Skeletal muscle satellite cell (primary cell): ENCODE results near the gene PCED1B.

ENCODE experiments used
- H3K27me3 ChIP-seq: 2 replicates; pipeline ENCODE4 v1.7.0; 2013; ENCODE audit warnings: low read length; ENCODE audit not compliant: control insufficient read depth, insufficient read depth
- H3K36me3 ChIP-seq: 2 replicates; pipeline ENCODE4 v1.7.0; 2013; ENCODE audit warnings: mild to moderate bottlenecking, control low read depth, low read length; ENCODE audit not compliant: insufficient read depth
- H3K4me1 ChIP-seq: 2 replicates; pipeline ENCODE4 v1.7.0; 2013; ENCODE audit warnings: low read length; ENCODE audit not compliant: control insufficient read depth, insufficient read depth
- H3K4me2 ChIP-seq: 2 replicates; pipeline ENCODE4 v1.7.0; 2013; ENCODE audit warnings: mild to moderate bottlenecking, low read length
- H3K4me3 ChIP-seq: 2 replicates; pipeline ENCODE4 v1.7.0; 2013; ENCODE audit warnings: low read length
- H3K9ac ChIP-seq: 2 replicates; pipeline ENCODE4 v1.7.0; 2013; ENCODE audit warnings: mild to moderate bottlenecking, low read depth, low read length, moderate library complexity
- H3K9me3 ChIP-seq: replicated peaks from 2 replicates; pipeline ENCODE4 v1.7.0; 2013; ENCODE audit warnings: mild to moderate bottlenecking, control low read depth, low read length

The PCED1B gene

GRCh38 chr12:47135578-47135977 lies 56.2 kb downstream of the PCED1B start:
- Histone ChIP-seq H3K36me3 (no peaks in the 10 kb centered on the region), H3K4me3 (no peak overlapping the region), H3K9ac (no peak overlapping the region), H3K9me3 (no peaks in the 10 kb centered on the region), H3K4me2 (no peak overlapping the region), H3K27me3 (no peaks in the 10 kb centered on the region), H3K4me1 (no peaks in the 10 kb centered on the region)

GRCh38 chr12:47139000-47139681 lies 59.7 kb downstream of the PCED1B start:
- Histone ChIP-seq H3K4me1 (no peaks in the 10 kb centered on the region), H3K4me3 (no peak overlapping the region), H3K27me3 (no peaks in the 10 kb centered on the region), H3K4me2 (no peak overlapping the region), H3K9me3 (no peaks in the 10 kb centered on the region), H3K36me3 (no peaks in the 10 kb centered on the region), H3K9ac (no peak overlapping the region)

- Histone ChIP-seq H3K36me3 (no peaks in the 10 kb centered on the region), H3K4me2 (no peak overlapping the region), H3K4me3 (no peak overlapping the region), H3K4me1 (no peaks in the 10 kb centered on the region), H3K9ac (no peak overlapping the region), H3K27me3 (no peaks in the 10 kb centered on the region), H3K9me3 (no peaks in the 10 kb centered on the region)
Measured at GRCh38 chr12:47141459-47141858, 62.0 kb downstream of the PCED1B start.

GRCh38 chr12:47144769-47145168 lies 65.3 kb downstream of the PCED1B start:
- Histone ChIP-seq H3K9ac (no peak overlapping the region), H3K27me3 (no peaks in the 10 kb centered on the region), H3K4me3 (no peak overlapping the region), H3K4me1 (no peaks in the 10 kb centered on the region), H3K36me3 (no peaks in the 10 kb centered on the region), H3K4me2 (no peak overlapping the region), H3K9me3 (no peaks in the 10 kb centered on the region)

- Histone ChIP-seq H3K9me3 (no peaks in the 10 kb centered on the region), H3K4me1 (no peaks in the 10 kb centered on the region), H3K4me3 (no peak overlapping the region), H3K4me2 (no peak overlapping the region), H3K27me3 (no peaks in the 10 kb centered on the region), H3K9ac (no peak overlapping the region), H3K36me3 (no peaks in the 10 kb centered on the region)
Measured at GRCh38 chr12:47145188-47145587, 65.8 kb downstream of the PCED1B start.

GRCh38 chr12:47147739-47148138 lies 68.3 kb downstream of the PCED1B start:
- no peak overlapping the region for H3K4me2 ChIP-seq
- no peak overlapping the region for H3K9ac ChIP-seq
- H3K27me3 ChIP-seq = no peaks in the 10 kb centered on the region
- H3K4me3 ChIP-seq = no peak overlapping the region
- H3K4me1 ChIP-seq = no peaks in the 10 kb centered on the region
- no peaks in the 10 kb centered on the region for H3K36me3 ChIP-seq
- no peaks in the 10 kb centered on the region for H3K9me3 ChIP-seq

GRCh38 chr12:47149146-47149545 lies 69.7 kb downstream of the PCED1B start:
- H3K36me3 ChIP-seq = no peaks in the 10 kb centered on the region
- no peak overlapping the region for H3K4me3 ChIP-seq
- no peaks in the 10 kb centered on the region for H3K27me3 ChIP-seq
- no peak overlapping the region for H3K9ac ChIP-seq
- no peak overlapping the region for H3K4me2 ChIP-seq
- H3K9me3 ChIP-seq = no peaks in the 10 kb centered on the region
- H3K4me1 ChIP-seq = no peaks in the 10 kb centered on the region

GRCh38 chr12:47152095-47152494 lies 72.7 kb downstream of the PCED1B start:
- Histone ChIP-seq H3K27me3 (no peaks in the 10 kb centered on the region), H3K9me3 (no peaks in the 10 kb centered on the region), H3K4me1 (peaks cover 8% of the 10 kb centered on the region), H3K4me2 (no peak overlapping the region), H3K36me3 (no peaks in the 10 kb centered on the region), H3K4me3 (no peak overlapping the region), H3K9ac (no peak overlapping the region)

GRCh38 chr12:47155457-47156166 lies 76.2 kb downstream of the PCED1B start:
- Histone ChIP-seq H3K36me3 (no peaks in the 10 kb centered on the region), H3K4me1 (peaks cover 8% of the 10 kb centered on the region), H3K4me3 (no peak overlapping the region), H3K27me3 (no peaks in the 10 kb centered on the region), H3K9ac (peak overlapping the region; percentile 16), H3K9me3 (no peaks in the 10 kb centered on the region), H3K4me2 (no peak overlapping the region)

GRCh38 chr12:47156167-47156736 lies 76.8 kb downstream of the PCED1B start:
- H3K4me1 ChIP-seq = peaks cover 8% of the 10 kb centered on the region
- H3K9ac ChIP-seq = no peak overlapping the region
- H3K9me3 ChIP-seq = no peaks in the 10 kb centered on the region
- no peaks in the 10 kb centered on the region for H3K27me3 ChIP-seq
- H3K36me3 ChIP-seq = no peaks in the 10 kb centered on the region
- no peak overlapping the region for H3K4me2 ChIP-seq
- no peak overlapping the region for H3K4me3 ChIP-seq

- no peak overlapping the region for H3K4me2 ChIP-seq
- H3K9me3 ChIP-seq = no peaks in the 10 kb centered on the region
- peaks cover 8% of the 10 kb centered on the region for H3K4me1 ChIP-seq
- no peak overlapping the region for H3K9ac ChIP-seq
- no peaks in the 10 kb centered on the region for H3K27me3 ChIP-seq
- H3K36me3 ChIP-seq = no peaks in the 10 kb centered on the region
- no peak overlapping the region for H3K4me3 ChIP-seq
Measured at GRCh38 chr12:47158792-47159191, 79.4 kb downstream of the PCED1B start.

GRCh38 chr12:47159348-47159747 lies 79.9 kb downstream of the PCED1B start:
- Histone ChIP-seq H3K36me3 (no peaks in the 10 kb centered on the region), H3K27me3 (no peaks in the 10 kb centered on the region), H3K9ac (no peak overlapping the region), H3K4me2 (no peak overlapping the region), H3K9me3 (no peaks in the 10 kb centered on the region), H3K4me1 (peaks cover 8% of the 10 kb centered on the region), H3K4me3 (no peak overlapping the region)
